Ishikawa (cell line): Measurements from ENCODE around the gene TRABD.

Source experiments
- CEBPB ChIP-seq: IDR thresholded peaks from 2 replicates; pipeline ENCODE4 v1.6.1; 2012
- CREB1 ChIP-seq: IDR thresholded peaks from 2 replicates; pipeline ENCODE4 v1.6.1; 2012; ENCODE audit warnings: low read depth
- EGR1 ChIP-seq: IDR thresholded peaks from 2 replicates; pipeline ENCODE4 v1.6.1; 2012
- EP300 ChIP-seq: IDR thresholded peaks from 2 replicates; pipeline ENCODE4 v1.6.1; 2012; ENCODE audit warnings: borderline replicate concordance
- FOXM1 ChIP-seq: IDR thresholded peaks from 2 replicates; pipeline ENCODE4 v1.6.1; 2012; ENCODE audit warnings: low read depth, borderline replicate concordance
- MAX ChIP-seq: IDR thresholded peaks from 2 replicates; pipeline ENCODE4 v1.6.1; 2012
- NFIC ChIP-seq: IDR thresholded peaks from 2 replicates; pipeline ENCODE4 v1.6.1; 2012
- RAD21 ChIP-seq: IDR thresholded peaks from 2 replicates; pipeline ENCODE4 v1.6.1; 2012; ENCODE audit warnings: low read depth
- REST ChIP-seq: IDR thresholded peaks from 2 replicates; pipeline ENCODE4 v1.6.1; 2012; ENCODE audit warnings: low read depth, mild to moderate bottlenecking
- TAF1 ChIP-seq: IDR thresholded peaks from 2 replicates; pipeline ENCODE4 v1.6.1; 2012; ENCODE audit warnings: low read depth, mild to moderate bottlenecking
- TCF12 ChIP-seq: IDR thresholded peaks from 2 replicates; pipeline ENCODE4 v1.6.1; 2012; ENCODE audit warnings: low read depth
- TEAD4 ChIP-seq: IDR thresholded peaks from 2 replicates; pipeline ENCODE4 v1.6.1; 2012
- USF1 ChIP-seq: IDR thresholded peaks from 2 replicates; pipeline ENCODE4 v1.6.1; 2012
- YY1 ChIP-seq: IDR thresholded peaks from 2 replicates; pipeline ENCODE4 v1.6.1; 2012; ENCODE audit warnings: low read depth
- ZBTB7A ChIP-seq: IDR thresholded peaks from 2 replicates; pipeline ENCODE4 v1.6.1; 2012; ENCODE audit warnings: low read depth

The TRABD gene

GRCh38 chr22:50169774-50170341 is 15.9 kb upstream of the TRABD start:
- TF ChIP-seq ZBTB7A = no peak; the same call in 1 of the 2 replicates
- TF ChIP-seq TEAD4 = no peak
- no peak for TF ChIP-seq YY1
- no peak for TF ChIP-seq MAX
- no peak for TF ChIP-seq TCF12
- no peak for TF ChIP-seq FOXM1
- peak; percentile 25; the same call in 1 of the 2 replicates for TF ChIP-seq TAF1
- TF ChIP-seq USF1 = no peak
- TF ChIP-seq RAD21 = no peak
- TF ChIP-seq CREB1 = no peak
- TF ChIP-seq EP300 = 0 out of 2 replicates have a peak, but pooled peaks have one; percentile 17

GRCh38 chr22:50170453-50171318 is 15.0 kb upstream of the TRABD start, which contains the start of gene PANX2:
PANX2 (plus strand) TSS chr22:50170731; CDS start chr22:50170731, 0 bp downstream.
- no peak for TF ChIP-seq TCF12
- peak; percentile 67; the same call in 1 of the 2 replicates for TF ChIP-seq YY1
- no peak for TF ChIP-seq CEBPB
- no peak for TF ChIP-seq EGR1
- TF ChIP-seq CREB1 = no peak

GRCh38 chr22:50171319-50171964 is 14.3 kb upstream of the TRABD start:
- TF ChIP-seq REST (no peak), MAX (no peak), FOXM1 (no peak), RAD21 (no peak), CREB1 (no peak), EGR1 (no peak), EP300 (no peak), YY1 (no peak), TAF1 (no peak), USF1 (no peak), TEAD4 (no peak), ZBTB7A (no peak), NFIC (no peak), CEBPB (no peak), TCF12 (no peak)

DNA sequence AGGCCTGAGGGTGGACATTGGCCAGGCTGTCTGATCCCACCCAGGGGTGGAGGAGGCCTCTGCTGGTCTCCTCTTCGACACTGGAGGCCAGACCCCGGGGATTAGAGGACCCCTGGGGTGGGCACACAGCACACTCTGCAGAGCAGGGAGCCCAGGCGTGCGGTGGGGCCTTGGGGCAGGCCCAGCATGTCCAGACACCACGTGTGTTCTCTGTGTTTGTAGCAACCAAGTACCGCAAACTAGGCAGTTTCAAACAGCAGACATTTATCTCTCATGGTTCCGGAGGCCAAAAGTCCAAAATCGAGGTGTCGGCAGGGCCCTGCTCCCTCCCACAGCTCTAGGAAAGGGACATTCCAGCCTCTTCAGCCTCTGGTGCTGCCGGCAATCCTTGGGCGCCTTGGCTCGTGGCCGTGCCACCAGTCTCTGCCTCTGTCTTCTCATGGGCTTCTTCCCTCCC is 13.7 kb upstream of the TRABD start:
- no peak for TF ChIP-seq EGR1
- TF ChIP-seq RAD21 = no peak
- TF ChIP-seq CEBPB = no peak
- no peak for TF ChIP-seq YY1
- TF ChIP-seq MAX = no peak
- no peak for TF ChIP-seq TCF12
- TF ChIP-seq ZBTB7A = no peak
- no peak for TF ChIP-seq FOXM1
- no peak for TF ChIP-seq NFIC
- no peak for TF ChIP-seq EP300
- no peak for TF ChIP-seq TAF1
- no peak for TF ChIP-seq CREB1
- no peak for TF ChIP-seq TEAD4
- no peak for TF ChIP-seq REST
- TF ChIP-seq USF1 = no peak
